Neural cell (in vitro differentiated cells): ENCODE data around the gene SLC1A1. TPM values are rescaled to one million over a fixed set of nuclear protein-coding genes. Genes with fewer than 3 reads are reported as not detected.

Experiments used
- H2AFZ ChIP-seq: fragments of 200-600, 300-800 bp; sonication (generic), shearing (Covaris generic); 2 replicates; pipeline ENCODE4 v1.6.0; 2014; ENCODE audit warnings: low read depth, mild to moderate bottlenecking, antibody characterized with exemption, low read length, moderate library complexity
- H3F3A ChIP-seq: fragments of 200-600 bp; shearing (Covaris generic); 2 replicates; pipeline ENCODE4 v1.6.1; 2016; ENCODE audit warnings: mild to moderate bottlenecking, moderate library complexity, mixed read lengths, antibody characterized with exemption, low read length; ENCODE audit not compliant: insufficient read depth, poor library complexity, severe bottlenecking
- H3K27ac ChIP-seq: fragments of 200-600, 300-800 bp; sonication (generic), shearing (Covaris generic); 2 replicates; pipeline ENCODE4 v1.5.1; 2014; ENCODE audit warnings: mild to moderate bottlenecking, low read length, moderate library complexity
- H3K27me3 ChIP-seq: fragments of 300-800, 200-600 bp; sonication (generic), shearing (Covaris generic); 2 replicates; pipeline ENCODE4 v1.6.0; 2014; ENCODE audit warnings: mild to moderate bottlenecking, low read depth, low read length, moderate library complexity; ENCODE audit not compliant: insufficient read depth
- H3K36me3 ChIP-seq: fragments of 300-800, 200-600 bp; sonication (generic), shearing (Covaris generic); 2 replicates; pipeline ENCODE4 v1.5.1; 2014; ENCODE audit warnings: mild to moderate bottlenecking, antibody characterized with exemption, low read length, moderate library complexity; ENCODE audit not compliant: insufficient read depth
- H3K4me2 ChIP-seq: fragments of 300-800, 200-600 bp; sonication (generic), shearing (Covaris generic); 2 replicates; pipeline ENCODE4 v1.6.0; 2014; ENCODE audit warnings: mild to moderate bottlenecking, low read length
- H3K4me3 ChIP-seq: fragments of 300-800, 200-600 bp; sonication (generic), shearing (Covaris generic); 2 replicates; pipeline ENCODE4 v1.5.1; 2014; ENCODE audit warnings: mild to moderate bottlenecking, low read length, moderate library complexity
- H3K79me2 ChIP-seq: fragments of 200-600 bp; shearing (Covaris generic); replicated peaks from 2 replicates; pipeline ENCODE4 v1.6.0; 2014; ENCODE audit warnings: mild to moderate bottlenecking, low read length, moderate library complexity; ENCODE audit not compliant: insufficient read depth
- H3K9ac ChIP-seq: fragments of 300-800, 200-600 bp; sonication (generic), shearing (Covaris generic); 2 replicates; pipeline ENCODE4 v1.6.1; 2016; ENCODE audit warnings: mild to moderate bottlenecking, low read length, mixed read lengths
- H3K9me2 ChIP-seq: fragments of 200-600 bp; shearing (Covaris generic); 2 replicates; pipeline ENCODE4 v1.6.1; 2016; ENCODE audit warnings: mild to moderate bottlenecking, low read length, mixed read lengths; ENCODE audit not compliant: insufficient read depth
- H3K9me3 ChIP-seq: fragments of 200-600, 300-800 bp; sonication (generic), shearing (Covaris generic); 2 replicates; pipeline ENCODE4 v1.6.1; 2016; ENCODE audit warnings: mild to moderate bottlenecking, mixed run types, low read length, moderate library complexity, mixed read lengths
- H4K20me1 ChIP-seq: fragments of 200-600 bp; shearing (Covaris generic); 2 replicates; pipeline ENCODE4 v1.6.1; 2016; ENCODE audit warnings: mild to moderate bottlenecking, mixed run types; ENCODE audit not compliant: insufficient read depth
- CTCF ChIP-seq: fragments of 450-650 bp; IDR thresholded peaks from 2 replicates; pipeline ENCODE4 v1.5.1; 2014; ENCODE audit warnings: antibody characterized with exemption, mild to moderate bottlenecking, moderate library complexity; ENCODE audit not compliant: poor library complexity, severe bottlenecking
- EP300 ChIP-seq: fragments of 450-650 bp; conservative IDR thresholded peaks from 2 replicates; pipeline ENCODE4 v1.6.1; 2014; ENCODE audit warnings: antibody characterized with exemption, mild to moderate bottlenecking, moderate library complexity; ENCODE audit not compliant: poor library complexity, severe bottlenecking
- EZH2 ChIP-seq: fragments of 200-600, 300-800 bp; shearing (Covaris generic), sonication (generic); IDR thresholded peaks from 2 replicates; pipeline ENCODE4 v1.6.1; 2014; ENCODE audit warnings: antibody characterized with exemption, low read length, borderline replicate concordance, mild to moderate bottlenecking; ENCODE audit not compliant: insufficient read depth, poor library complexity, severe bottlenecking
- MXI1 ChIP-seq: fragments of 450-650 bp; conservative IDR thresholded peaks from 2 replicates; pipeline ENCODE4 v1.6.1; 2014; ENCODE audit warnings: antibody characterized with exemption, mild to moderate bottlenecking; ENCODE audit not compliant: poor library complexity, severe bottlenecking
- POLR2AphosphoS5 ChIP-seq: IDR thresholded peaks from 2 replicates; pipeline ENCODE4 v1.6.1; 2012
- RAD21 ChIP-seq: fragments of 450-650 bp; conservative IDR thresholded peaks from 2 replicates; pipeline ENCODE4 v1.6.1; 2014; ENCODE audit warnings: antibody characterized with exemption, mild to moderate bottlenecking, moderate library complexity
- REST ChIP-seq: IDR thresholded peaks from 2 replicates; pipeline ENCODE4 v1.6.1; 2012; ENCODE audit warnings: borderline replicate concordance
- SMC3 ChIP-seq: fragments of 450-650 bp; conservative IDR thresholded peaks from 2 replicates; pipeline ENCODE4 v1.6.1; 2014; ENCODE audit warnings: antibody characterized with exemption, mild to moderate bottlenecking, moderate library complexity; ENCODE audit not compliant: poor library complexity
- TAF1 ChIP-seq: IDR thresholded peaks from 2 replicates; pipeline ENCODE4 v1.6.1; 2012; ENCODE audit warnings: low read depth
- polyA plus RNA-seq: library from polyadenylated mRNA; depleted of rRNA; stranded (reverse); fragments of >200 nt; gene quantifications from 2 replicates; pipeline ENCODE4 v1.2.3, GENCODE V29; 2014

SLC1A1 gene
- polyA plus RNA-seq, 1 donor from 2014 or later = 30.8 TPM

GRCh38 chr9:4486176-4486575 is 4.1 kb upstream of the SLC1A1 start:
- no peaks in the 10 kb centered on the region for H3F3A ChIP-seq
- no peak overlapping the region for H3K4me3 ChIP-seq
- H3K9me3 ChIP-seq = no peaks in the 10 kb centered on the region
- no peaks in the 10 kb centered on the region for H3K27me3 ChIP-seq
- H3K36me3 ChIP-seq = no peaks in the 10 kb centered on the region
- no peaks in the 10 kb centered on the region for H4K20me1 ChIP-seq
- H3K9ac ChIP-seq = no peak overlapping the region
- TF ChIP-seq SMC3 (no peak), EZH2 (no peak), RAD21 (no peak), MXI1 (no peak), REST (no peak), POLR2AphosphoS5 (no peak), CTCF (no peak), EP300 (no peak), TAF1 (no peak)
- H2AFZ ChIP-seq = no peak overlapping the region
- H3K27ac ChIP-seq = no peak overlapping the region
- H3K9me2 ChIP-seq = no peaks in the 10 kb centered on the region
- H3K79me2 ChIP-seq = no peaks in the 10 kb centered on the region
- no peak overlapping the region for H3K4me2 ChIP-seq

GRCh38 chr9:4489562-4489918 is 728 bp upstream of the SLC1A1 start:
- no peaks in the 10 kb centered on the region for H3K36me3 ChIP-seq
- H3K9me3 ChIP-seq = no peaks in the 10 kb centered on the region
- H3F3A ChIP-seq = no peaks in the 10 kb centered on the region
- H3K79me2 ChIP-seq = no peaks in the 10 kb centered on the region
- H3K27me3 ChIP-seq = peaks cover 4% of the 10 kb centered on the region
- H3K9ac ChIP-seq = peak overlapping the region; percentile 82
- peak overlapping the region; percentile 100 for H3K4me3 ChIP-seq
- no peak for TF ChIP-seq REST
- H3K9me2 ChIP-seq = no peaks in the 10 kb centered on the region
- peak overlapping the region; percentile 70 for H3K4me2 ChIP-seq
- no peak overlapping the region for H3K27ac ChIP-seq
- H4K20me1 ChIP-seq = no peaks in the 10 kb centered on the region
- no peak overlapping the region for H2AFZ ChIP-seq
